Measurements from ENCODE around the gene CIB4.

The CIB4 gene

GRCh38 chr2:26627350-26628105 lies 13.6 kb downstream of the CIB4 start:
- no peak for TF ChIP-seq CTCF (IDR thresholded peaks at IDR 0.05; ENCODE audit: extremely low read depth, missing control alignments)
- DNase-seq (ENCODE audit: low spot score): no peak

- DNase-seq (ENCODE audit: low spot score): no peak
- no peak for TF ChIP-seq CTCF (IDR thresholded peaks at IDR 0.05; ENCODE audit: extremely low read depth, missing control alignments)
Measured at GRCh38 chr2:26626606-26627005, 14.6 kb downstream of the CIB4 start.

GRCh38 chr2:26623541-26624495 lies 17.3 kb downstream of the CIB4 start:
- no peak for TF ChIP-seq CTCF (IDR thresholded peaks at IDR 0.05; ENCODE audit: extremely low read depth, missing control alignments)
- no peak for DNase-seq (ENCODE audit: low spot score)

GRCh38 chr2:26621469-26622199 lies 19.5 kb downstream of the CIB4 start:
- no peak for DNase-seq (ENCODE audit: low spot score)
- no peak for TF ChIP-seq CTCF (IDR thresholded peaks at IDR 0.05; ENCODE audit: extremely low read depth, missing control alignments)

GRCh38 chr2:26620031-26620605 lies 21.0 kb downstream of the CIB4 start:
- no peak for TF ChIP-seq CTCF (IDR thresholded peaks at IDR 0.05; ENCODE audit: extremely low read depth, missing control alignments)
- no peak for DNase-seq (ENCODE audit: low spot score)

- no peak for TF ChIP-seq CTCF (IDR thresholded peaks at IDR 0.05; ENCODE audit: extremely low read depth, missing control alignments)
- no peak for DNase-seq (ENCODE audit: low spot score)
Measured at GRCh38 chr2:26619521-26619951, 21.6 kb downstream of the CIB4 start.

All from GM20000 (cell line).